K562 (cell line): ENCODE data around the gene SLC25A2. TPM values are rescaled to one million over a fixed set of nuclear protein-coding genes. Genes with fewer than 3 reads are reported as not detected.
A peak's percentile ranks its signal among the peaks of the same experiment; 100 is the strongest.

Experiments used
- CBX8 ChIP-seq: fragments of 200-600 bp; sonication (generic); IDR thresholded peaks from 2 replicates; pipeline ENCODE4 v1.6.1; 2012; ENCODE audit warnings: borderline replicate concordance, mixed run types, low read depth, mild to moderate bottlenecking, moderate library complexity, mixed read lengths, low read length, control low read depth, inconsistent platforms; ENCODE audit not compliant: poor library complexity, severe bottlenecking; ENCODE audit errors: extremely low read depth
- CREB1 ChIP-seq, 2 experiments: sonication (generic) in 1 of 2; formaldehyde crosslinking in 1 of 2; IDR thresholded peaks; 2 replicates each; pipeline versions ENCODE4 v1.6.1 to v1.8.0; 2012 to 2022; ENCODE audit warnings: inconsistent platforms in 1 of 2, mild to moderate bottlenecking in 1 of 2, missing genetic modification reagents in 1 of 2, moderate library complexity in 1 of 2
- CXXC5 ChIP-seq: fragments of 250-450 bp; sonication (Bioruptor Pico); IDR thresholded peaks from 2 replicates; pipeline ENCODE4 v1.8.0; 2022; ENCODE audit warnings: inconsistent platforms, mild to moderate bottlenecking, moderate library complexity
- EP300 ChIP-seq: IDR thresholded peaks from 2 replicates; pipeline ENCODE4 v1.6.1; 2012; ENCODE audit warnings: low read length, improper control_type of control experiment
- EP400 ChIP-seq: fragments of 450-650 bp; IDR thresholded peaks from 2 replicates; pipeline ENCODE4 v1.6.1; 2017; ENCODE audit warnings: antibody characterized with exemption, mild to moderate bottlenecking, moderate library complexity
- ETS2 ChIP-seq: IDR thresholded peaks from 2 replicates; pipeline ENCODE4 v1.6.1; 2016; ENCODE audit warnings: borderline replicate concordance, missing genetic modification characterization, mild to moderate bottlenecking, moderate library complexity, missing compliant biosample characterization; ENCODE audit not compliant: poor library complexity, severe bottlenecking
- ETV1 ChIP-seq: fragments of 450-650 bp; conservative IDR thresholded peaks from 2 replicates; pipeline ENCODE4 v1.6.1; 2016; ENCODE audit warnings: missing genetic modification characterization, control low read depth, low read depth, missing compliant biosample characterization
- GATA2 ChIP-seq: sonication (generic); formaldehyde crosslinking; IDR thresholded peaks from 2 replicates; pipeline ENCODE4 v1.4.0; 2020; ENCODE audit warnings: mild to moderate bottlenecking, missing genetic modification reagents
- HDAC2 ChIP-seq: fragments of 450-650 bp; IDR thresholded peaks from 2 replicates; pipeline ENCODE4 v1.6.1; 2016; ENCODE audit warnings: mild to moderate bottlenecking
- HNRNPLL ChIP-seq: fragments of 200-400 bp; formaldehyde crosslinking; IDR thresholded peaks from 2 replicates; pipeline ENCODE4 v1.6.1; 2017; ENCODE audit warnings: low read length, low read depth, mild to moderate bottlenecking; ENCODE audit not compliant: poor library complexity, severe bottlenecking
- IFI16 ChIP-seq: fragments of 250-450 bp; sonication (Bioruptor Pico); IDR thresholded peaks from 2 replicates; pipeline ENCODE4 v2.1.2; 2022; ENCODE audit warnings: mild to moderate bottlenecking, inconsistent platforms
- JUND ChIP-seq, 2 experiments: IDR thresholded peaks; 2 replicates in 1 of 2; 3 replicates in 1 of 2; pipeline ENCODE4 v1.6.1; 2011; ENCODE audit warnings: borderline replicate concordance in 2 of 2, low read depth in 2 of 2, low read length in 2 of 2, improper control_type of control experiment in 1 of 2, missing biosample characterization in 1 of 2, missing genetic modification characterization in 1 of 2, missing genetic modification reagents in 1 of 2
- MAFG ChIP-seq: fragments of 450-650 bp; conservative IDR thresholded peaks from 2 replicates; pipeline ENCODE4 v1.6.1; 2016; ENCODE audit warnings: missing genetic modification characterization, missing compliant biosample characterization
- MAFK ChIP-seq: IDR thresholded peaks from 2 replicates; pipeline ENCODE4 v1.6.1; 2011; ENCODE audit warnings: low read length, improper control_type of control experiment
- MIER1 ChIP-seq: fragments of 450-650 bp; IDR thresholded peaks from 2 replicates; pipeline ENCODE4 v1.6.1; 2016; ENCODE audit warnings: antibody characterized with exemption, mild to moderate bottlenecking, low read depth
- NFE2 ChIP-seq: IDR thresholded peaks from 2 replicates; pipeline ENCODE4 v1.6.1; 2014; ENCODE audit warnings: antibody characterized with exemption, low read depth
- POLR2B ChIP-seq: fragments of 450-650 bp; IDR thresholded peaks from 2 replicates; pipeline ENCODE4 v1.6.1; 2018; ENCODE audit warnings: low read depth; ENCODE audit not compliant: partially characterized antibody
- ZNF133 ChIP-seq: fragments of 250-450 bp; sonication (Bioruptor Pico); IDR thresholded peaks from 2 replicates; pipeline ENCODE4 v1.4.0; 2020; ENCODE audit warnings: mild to moderate bottlenecking
- ZNF707 ChIP-seq: fragments of 250-450 bp; sonication (Bioruptor Pico); conservative IDR thresholded peaks from 2 replicates; pipeline ENCODE4 v1.8.0; 2022; ENCODE audit warnings: inconsistent platforms, mild to moderate bottlenecking, moderate library complexity
- ZNF766 ChIP-seq: fragments of 200-800 bp; sonication (Bioruptor generic); conservative IDR thresholded peaks from 2 replicates; pipeline ENCODE4 v1.6.1; 2016; ENCODE audit warnings: missing genetic modification characterization, missing compliant biosample characterization
- polyA plus RNA-seq, 8 experiments: library from polyadenylated mRNA; depleted of rRNA in 4 of 8; stranded (reverse) in 5 of 8; unstranded in 3 of 8; fragments of >200 nt; fragmentation: Nextera tagmentation in 2 of 8; fragmentation: Illumina TruSeq in 1 of 8; extraction: Ambion mirVana in 2 of 8; extraction: Trizol in 1 of 8; gene quantifications; 2 replicates each; pipeline versions ENCODE4 v1.2.1 to v1.2.3, GENCODE V29; 2011 to 2014; ENCODE audit warnings: inconsistent platforms in 1 of 8, missing spikeins in 1 of 8
- total RNA-seq, 7 experiments: library from RNA; depleted of rRNA in 6 of 7; stranded (reverse); fragments of >200 nt in 6 of 7; fragmentation: Illumina TruSeq in 2 of 7; extraction: Trizol in 2 of 7; gene quantifications; 2 replicates each; pipeline versions ENCODE4 v1.2.1 to v1.2.3, GENCODE V29; 2011 to 2021; ENCODE audit warnings: low replicate concordance in 1 of 7
- TF ChIP-seq, protein P1 (sequence below): fragments of 250-450 bp; sonication (Bioruptor Pico); IDR thresholded peaks from 2 replicates; pipeline ENCODE4 v1.8.0; 2022; ENCODE audit warnings: moderate library complexity, mild to moderate bottlenecking, inconsistent platforms
- TF ChIP-seq, protein P2 (sequence below), 2 experiments: IDR thresholded peaks; 2 replicates each; pipeline ENCODE4 v1.6.1; 2011; ENCODE audit warnings: borderline replicate concordance in 1 of 2, control low read depth in 1 of 2, low read depth in 1 of 2, low read length in 1 of 2, mild to moderate bottlenecking in 1 of 2, mixed read lengths in 1 of 2, moderate library complexity in 1 of 2; ENCODE audit not compliant: insufficient read depth in 1 of 2, insufficient read length in 1 of 2, poor library complexity in 1 of 2, severe bottlenecking in 1 of 2; ENCODE audit errors: extremely low read depth in 1 of 2
- TF ChIP-seq, protein P3 (sequence below): sonication (generic); IDR thresholded peaks from 2 replicates; pipeline ENCODE4 v1.6.1; 2016

SLC25A2 gene
- total and polyA plus RNA-seq, 9 of the 15 experiments (the other 6 are each of a cell fraction or from before 2014, with no cell fraction given): 0.09 to 0.11 (median 0.11) TPM; not detected in 6

DNA sequence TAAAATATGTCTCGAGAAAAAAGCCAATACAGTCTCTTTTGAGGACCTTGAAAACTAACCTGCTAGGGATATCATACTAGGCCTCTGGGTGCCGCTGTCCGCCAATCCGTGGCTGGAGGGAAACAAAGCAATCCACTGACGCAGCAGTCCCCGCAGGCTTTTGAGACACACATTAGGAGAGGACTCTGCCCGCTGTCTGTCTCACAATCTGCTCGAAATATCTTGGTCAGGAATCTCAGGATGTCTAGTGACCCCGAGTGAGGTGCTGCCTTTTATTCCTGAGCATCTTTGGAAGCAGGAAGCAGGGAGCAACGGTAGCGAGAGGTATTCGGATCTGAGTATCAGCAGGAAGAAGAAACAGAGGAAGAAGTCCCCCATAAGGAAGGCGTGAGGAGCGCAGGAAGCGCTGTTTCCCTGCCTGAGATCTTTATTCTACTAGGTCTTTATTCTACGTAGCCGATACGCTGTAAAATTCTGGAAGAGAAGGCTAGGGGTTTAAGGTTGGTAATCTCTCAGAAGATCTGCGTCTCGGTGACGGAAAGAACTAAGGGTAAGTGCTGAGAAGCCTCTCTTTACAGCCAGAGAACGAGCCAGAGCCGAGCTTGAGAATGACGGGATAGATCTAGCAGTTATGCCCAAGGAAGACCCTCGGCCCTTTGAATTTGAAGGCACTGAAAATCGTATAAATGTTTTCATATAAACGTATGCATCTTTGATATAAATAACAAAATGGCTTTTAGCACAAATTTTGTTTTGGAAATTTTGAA lies 22.4 kb upstream of the SLC25A2 start (continued):
- TF ChIP-seq CREB1 (IDR thresholded peaks at IDR 0.05) (0 out of 2 replicates have a peak, but pooled peaks have one; percentile 18), CREB1 (CRISPR knock-in tag; IDR thresholded peaks at IDR 0.05) (no peak), IFI16 (no peak), MAFK (peak; percentile 61; the same call in 1 of the 2 replicates), ZNF766 (0 out of 2 replicates have a peak, but pooled peaks have one; percentile 29), NFE2 (peak; percentile 53; the same call in 1 of the 2 replicates), GATA2 (peak; percentile 51; the same call in 1 of the 2 replicates), CBX8 (no peak), POLR2B (peak; percentile 59), JUND (IDR thresholded peaks at IDR 0.05; ENCODE audit: borderline replicate concordance, low read depth, low read length) (peak; percentile 24; the same call in 1 of the 2 replicates), JUND (tag; IDR thresholded peaks at IDR 0.05; ENCODE audit: borderline replicate concordance, low read depth, low read length) (no peak), ETV1 (peak; percentile 40; the same call in 1 of the 2 replicates), HDAC2 (peak; percentile 47; the same call in 1 of the 2 replicates), ZNF133 (CRISPR knock-in tag) (no peak), MAFG (tag) (peak; percentile 50; the same call in 1 of the 2 replicates), ETS2 (no peak), ZNF707 (no peak), MIER1 (0 out of 2 replicates have a peak, but pooled peaks have one; percentile 19), CXXC5 (peak; percentile 48; the same call in 1 of the 2 replicates), EP300 (peak; percentile 22; the same call in 1 of the 2 replicates), EP400 (peak; percentile 43; the same call in 1 of the 2 replicates), HNRNPLL (peak; percentile 93)
- TF ChIP-seq, protein P1, sequence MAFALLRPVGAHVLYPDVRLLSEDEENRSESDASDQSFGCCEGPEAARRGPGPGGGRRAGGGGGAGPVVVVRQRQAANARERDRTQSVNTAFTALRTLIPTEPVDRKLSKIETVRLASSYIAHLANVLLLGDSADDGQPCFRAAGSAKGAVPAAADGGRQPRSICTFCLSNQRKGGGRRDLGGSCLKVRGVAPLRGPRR (CRISPR knock-in tag): no peak
- TF ChIP-seq, protein P2, sequence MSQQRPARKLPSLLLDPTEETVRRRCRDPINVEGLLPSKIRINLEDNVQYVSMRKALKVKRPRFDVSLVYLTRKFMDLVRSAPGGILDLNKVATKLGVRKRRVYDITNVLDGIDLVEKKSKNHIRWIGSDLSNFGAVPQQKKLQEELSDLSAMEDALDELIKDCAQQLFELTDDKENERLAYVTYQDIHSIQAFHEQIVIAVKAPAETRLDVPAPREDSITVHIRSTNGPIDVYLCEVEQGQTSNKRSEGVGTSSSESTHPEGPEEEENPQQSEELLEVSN (IDR thresholded peaks at IDR 0.05; ENCODE audit: borderline replicate concordance in 1 of 2, extremely low read depth in 1 of 2, insufficient read depth in 1 of 2, insufficient read length in 1 of 2, low read depth in 1 of 2, low read length in 1 of 2, poor library complexity in 1 of 2, severe bottlenecking in 1 of 2): peak; percentile 71 to 91
- TF ChIP-seq, protein P3, sequence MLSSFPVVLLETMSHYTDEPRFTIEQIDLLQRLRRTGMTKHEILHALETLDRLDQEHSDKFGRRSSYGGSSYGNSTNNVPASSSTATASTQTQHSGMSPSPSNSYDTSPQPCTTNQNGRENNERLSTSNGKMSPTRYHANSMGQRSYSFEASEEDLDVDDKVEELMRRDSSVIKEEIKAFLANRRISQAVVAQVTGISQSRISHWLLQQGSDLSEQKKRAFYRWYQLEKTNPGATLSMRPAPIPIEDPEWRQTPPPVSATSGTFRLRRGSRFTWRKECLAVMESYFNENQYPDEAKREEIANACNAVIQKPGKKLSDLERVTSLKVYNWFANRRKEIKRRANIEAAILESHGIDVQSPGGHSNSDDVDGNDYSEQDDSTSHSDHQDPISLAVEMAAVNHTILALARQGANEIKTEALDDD: peak; percentile 33; the same call in 1 of the 2 replicates
